Frontal cortex (tissue), 4 donors: ENCODE data around the gene CHST2. TPM values are rescaled to one million over a fixed set of nuclear protein-coding genes. Genes with fewer than 3 reads are reported as not detected.

Experiments
- DNase-seq, 2 donors: peaks; one replicate each; pipeline ENCODE4 v3.0.0; 2012; ENCODE audit warnings: low spot score in 2 of 2
- FAIRE-seq: peaks from 2 replicates; lab custom pipeline; 2012; peaks lifted over from hg19 to GRCh38; lab: Jason Lieb, UNC
- total RNA-seq: library from RNA; depleted of rRNA; stranded (reverse); fragments of >200 nt; gene quantifications from one replicate; pipeline ENCODE4 v1.2.3, GENCODE V29; 2014
- donor health status: control.
- donor health status: control.
- donor health status: control.

Gene CHST2
- total RNA-seq, 1 donor from 2014 or later, result 44.4 TPM

DNA sequence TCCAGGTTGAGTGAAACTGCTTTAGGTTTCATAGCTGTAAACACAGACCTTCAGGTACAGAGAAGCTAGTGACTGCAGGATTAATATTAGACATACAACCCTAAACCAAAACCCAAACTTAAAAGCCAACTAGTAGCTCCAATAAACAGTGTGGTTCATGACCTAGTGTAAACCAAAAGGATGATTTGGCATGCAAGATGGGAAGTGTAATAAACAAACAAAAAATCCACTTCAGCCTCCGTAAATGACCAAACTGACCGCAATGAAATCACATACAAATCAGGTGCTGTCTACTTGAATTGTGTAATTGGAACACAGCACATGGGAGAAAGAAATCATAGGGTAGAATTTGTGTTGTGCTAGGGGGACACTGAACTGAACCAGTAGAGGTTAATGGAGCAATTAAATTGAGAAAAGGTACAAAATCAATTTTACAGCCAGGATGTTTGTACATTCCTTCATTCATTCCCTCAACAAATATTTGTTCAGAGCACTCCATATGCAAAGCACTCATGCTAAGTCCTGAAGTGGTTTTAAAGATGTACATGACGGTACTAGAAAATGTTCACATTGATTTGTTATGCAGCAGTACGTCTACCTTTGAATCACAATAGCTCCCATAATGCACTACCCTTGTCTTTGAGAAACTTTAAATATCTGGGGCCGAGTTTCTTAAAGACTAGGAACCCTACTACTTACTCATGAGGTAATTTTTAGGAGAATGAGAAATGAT lies 21.4 kb upstream of the CHST2 start:
- FAIRE-seq, result no peak
- no peak for DNase-seq

DNA sequence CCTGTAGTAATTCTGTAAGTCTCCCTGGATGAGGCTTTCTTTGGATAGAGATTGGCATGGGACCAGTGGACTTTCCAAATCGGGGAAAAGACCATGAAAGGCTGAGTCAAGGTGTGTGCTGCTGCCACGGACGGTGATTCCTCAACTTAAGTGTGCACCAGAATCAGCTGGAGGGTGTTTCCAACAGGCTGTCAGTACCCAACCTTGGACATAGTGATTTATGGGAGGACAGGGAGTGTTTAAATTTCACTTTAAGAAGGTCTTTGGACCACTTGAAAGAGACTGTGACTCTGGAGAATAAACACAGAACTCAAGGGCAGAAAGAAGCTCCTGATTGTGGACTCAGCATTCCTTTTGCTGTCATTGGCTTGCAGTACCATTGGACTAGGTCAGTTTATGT lies 20.4 kb upstream of the CHST2 start:
- FAIRE-seq, result no peak
- no peak for DNase-seq

DNA sequence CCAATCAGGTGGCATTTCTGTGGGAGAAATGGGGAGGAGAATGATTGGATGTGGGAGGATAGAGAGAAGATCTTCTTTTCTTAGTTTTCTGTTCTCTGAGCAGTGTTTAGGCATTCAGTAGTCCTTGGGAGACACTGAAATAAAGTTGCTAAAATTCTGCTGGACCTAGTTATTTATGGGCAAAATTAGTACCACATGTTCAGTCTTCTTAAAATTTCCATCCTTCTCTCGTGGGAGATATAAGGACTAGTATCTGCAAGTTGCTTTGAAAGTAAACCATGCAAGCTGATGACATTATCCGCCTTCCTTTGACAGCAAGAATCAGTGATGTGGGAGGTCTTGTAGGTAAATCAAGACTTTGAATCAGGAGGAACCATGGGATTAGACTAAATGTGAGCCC lies 19.9 kb upstream of the CHST2 start:
- FAIRE-seq (no peak), DNase-seq (no peak)

DNA sequence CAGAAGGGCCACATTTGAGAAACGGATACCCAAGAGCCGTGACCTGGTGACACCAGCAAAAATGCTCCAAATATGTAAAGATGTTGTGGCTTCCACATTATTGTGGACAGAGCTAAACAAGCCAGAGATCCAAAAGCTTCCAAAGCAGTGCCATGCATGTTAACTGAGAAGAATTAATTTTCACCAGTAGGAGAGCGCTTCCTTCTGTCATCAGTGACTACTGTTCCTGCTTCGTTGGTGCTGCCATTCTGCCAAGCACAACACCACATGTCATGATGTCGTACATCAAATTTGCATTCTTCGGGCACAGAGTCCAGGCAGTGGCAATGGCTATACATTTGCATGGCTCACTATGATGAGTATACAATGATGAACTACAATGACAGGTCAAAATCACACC lies 19.1 kb upstream of the CHST2 start:
- FAIRE-seq, result no peak
- DNase-seq, result no peak

DNA sequence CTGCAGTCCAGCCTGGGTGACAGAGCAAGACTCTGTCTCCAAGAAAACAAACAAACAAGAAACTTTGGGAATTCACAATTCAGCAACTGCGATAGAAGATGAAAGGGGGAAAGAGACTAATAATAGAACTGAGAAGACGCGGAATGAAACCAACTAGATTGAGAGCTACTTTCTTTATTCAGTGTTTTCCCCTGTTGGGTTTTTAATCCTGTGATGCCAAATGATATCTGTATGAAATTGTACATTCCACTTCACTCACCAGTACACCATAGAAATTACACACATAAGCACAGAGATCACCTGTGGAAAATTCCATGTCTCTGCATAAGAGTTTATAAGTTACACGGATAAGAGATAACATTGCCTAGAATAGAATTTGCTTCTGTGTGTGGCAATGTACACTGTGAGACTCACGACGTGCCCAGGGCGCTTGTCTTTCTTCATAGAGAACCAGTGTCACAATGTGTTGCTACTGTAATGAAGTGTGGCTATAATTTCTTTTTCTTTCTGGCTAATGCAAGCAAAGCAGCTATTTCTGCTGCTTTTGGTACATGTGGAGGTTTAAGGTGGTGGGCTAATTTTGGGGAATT lies 17.7 kb upstream of the CHST2 start:
- DNase-seq (no peak), FAIRE-seq (no peak)

DNA sequence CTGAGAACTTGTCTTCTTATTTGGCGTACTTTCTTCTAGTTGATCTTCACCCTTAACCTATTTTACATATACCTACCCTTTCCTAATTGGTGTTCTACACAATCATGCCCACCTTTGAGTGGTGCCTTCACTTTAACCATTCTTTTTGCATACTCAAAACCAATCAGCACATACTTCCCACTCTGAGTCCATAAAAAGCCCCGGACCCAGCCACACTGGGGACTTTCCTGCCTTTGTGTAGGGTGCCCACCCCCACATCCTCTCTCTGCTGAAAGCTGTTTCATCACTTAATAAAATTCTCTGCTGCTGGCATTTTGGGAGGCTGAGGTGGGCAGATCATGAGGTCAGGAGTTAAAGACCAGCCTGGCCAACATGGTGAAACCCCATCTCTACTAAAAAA lies 15.9 kb upstream of the CHST2 start:
- no peak for FAIRE-seq
- no peak for DNase-seq

DNA sequence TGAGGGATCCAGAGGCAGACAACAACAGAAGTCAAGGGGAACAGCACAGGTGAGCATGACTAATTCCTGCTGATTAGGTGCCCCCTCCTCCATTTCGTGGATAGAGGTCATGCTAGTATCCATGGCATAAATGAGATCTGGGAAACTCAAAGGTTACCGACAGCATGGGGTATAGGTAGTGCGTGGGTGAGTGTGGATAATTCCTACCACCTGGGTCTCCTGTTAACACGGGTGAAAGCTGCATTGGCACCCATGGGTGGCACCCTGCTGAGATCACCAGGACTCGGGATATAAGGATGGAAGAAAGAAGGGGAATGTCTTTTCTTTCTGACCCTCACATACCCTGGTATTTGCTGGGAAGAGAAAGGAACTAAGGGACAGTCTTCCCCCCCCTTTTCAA lies 14.4 kb upstream of the CHST2 start:
- DNase-seq (no peak), FAIRE-seq (no peak)

DNA sequence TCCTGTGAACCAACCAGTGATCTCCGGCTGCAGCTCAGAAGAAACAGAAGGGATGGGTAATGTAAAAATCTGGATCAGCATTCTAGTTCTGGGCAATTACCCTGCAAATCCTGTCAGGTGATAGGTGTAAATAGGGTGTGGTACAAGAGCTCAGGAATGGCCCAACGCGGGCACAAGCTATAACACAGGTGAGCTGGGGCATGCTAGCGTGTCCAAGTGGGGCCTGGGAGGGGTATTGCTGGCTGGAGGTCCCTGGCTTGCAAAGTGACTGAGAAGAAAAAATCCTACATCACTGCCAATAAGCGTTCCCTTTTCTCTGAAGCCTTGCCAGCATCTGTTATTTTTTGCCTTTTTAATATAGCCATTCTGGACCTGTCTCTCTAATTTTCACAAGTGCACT lies 9.7 kb upstream of the CHST2 start:
- DNase-seq (no peak), FAIRE-seq (no peak)

DNA sequence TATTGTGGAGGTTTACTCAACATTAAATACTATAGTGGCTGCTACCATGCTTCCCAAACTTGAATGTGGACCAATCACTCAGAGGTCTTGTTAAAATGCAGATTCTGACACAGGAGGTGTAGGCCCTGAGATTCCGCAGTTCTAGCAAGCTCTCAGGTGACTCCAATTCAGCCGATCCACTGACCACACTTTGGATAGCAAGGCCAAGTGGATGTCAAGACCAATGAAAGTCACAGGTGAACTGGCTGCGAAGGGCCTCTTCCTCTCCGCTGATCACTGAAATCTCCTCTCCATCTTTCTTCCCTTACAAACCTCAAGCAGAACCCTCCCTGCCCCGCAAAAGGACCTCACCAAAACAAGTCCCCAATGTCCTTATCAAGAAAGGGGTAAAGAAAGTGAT lies 9.2 kb upstream of the CHST2 start:
- FAIRE-seq (no peak), DNase-seq (no peak)

DNA sequence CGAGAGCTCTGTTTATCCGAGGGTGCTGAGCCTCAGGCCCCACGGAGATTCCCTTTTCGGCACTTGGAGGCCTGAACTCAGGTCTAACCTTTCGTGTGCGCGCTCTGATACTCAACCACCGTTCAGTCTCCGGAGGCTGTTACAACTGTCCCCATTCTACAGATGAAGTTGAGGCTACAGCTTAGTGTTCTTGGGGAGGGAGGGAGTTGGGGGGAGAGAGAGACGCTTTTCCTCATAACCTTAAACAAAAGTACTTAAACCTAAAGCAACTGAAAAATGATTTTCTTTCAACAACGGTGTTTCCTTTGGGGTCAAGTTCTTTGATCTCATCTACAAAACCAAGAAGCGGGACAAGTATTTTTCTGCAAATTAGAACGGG lies 952 bp upstream of the CHST2 start:
- no peak for FAIRE-seq
- DNase-seq, result no peak

DNA sequence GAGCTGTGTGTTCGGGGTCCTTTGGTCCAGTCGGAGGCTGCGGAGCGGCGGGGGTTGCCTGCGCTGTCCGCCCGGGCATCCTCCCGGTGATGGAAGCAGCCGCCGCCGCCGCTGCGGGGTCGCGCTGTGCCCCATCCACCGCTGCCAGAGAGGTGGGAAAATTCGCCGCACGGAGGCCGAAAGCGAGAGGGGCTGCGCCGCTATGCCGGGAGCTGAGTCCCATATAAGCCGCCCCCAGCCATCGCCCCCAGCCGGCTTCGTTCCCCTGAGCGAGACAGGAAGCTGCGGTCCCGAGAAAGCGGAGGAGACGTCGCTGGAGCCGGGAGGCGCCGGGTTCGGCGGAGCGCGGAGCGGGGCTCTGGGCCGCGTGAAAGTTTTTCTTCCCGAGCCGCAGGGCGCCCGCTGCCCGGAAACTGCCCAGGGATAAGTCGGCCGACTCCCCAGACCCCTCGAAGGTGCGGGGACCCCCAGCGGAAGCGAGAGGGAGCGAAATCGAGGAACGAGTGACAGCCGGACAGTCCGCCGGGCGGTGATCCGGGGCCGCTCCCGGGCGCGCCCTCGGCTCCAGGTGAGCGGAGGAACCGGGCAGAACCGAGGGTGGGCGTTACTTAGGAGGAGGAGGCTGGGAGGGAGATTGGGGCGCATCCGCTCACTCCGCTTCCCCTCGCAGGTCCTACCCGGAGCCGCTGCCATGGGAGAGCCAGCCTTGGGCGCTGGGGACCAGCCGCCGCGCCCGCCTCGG lies 574 bp downstream of the CHST2 start:
- FAIRE-seq (no peak), DNase-seq (peak; percentile 29 to 40)

DNA sequence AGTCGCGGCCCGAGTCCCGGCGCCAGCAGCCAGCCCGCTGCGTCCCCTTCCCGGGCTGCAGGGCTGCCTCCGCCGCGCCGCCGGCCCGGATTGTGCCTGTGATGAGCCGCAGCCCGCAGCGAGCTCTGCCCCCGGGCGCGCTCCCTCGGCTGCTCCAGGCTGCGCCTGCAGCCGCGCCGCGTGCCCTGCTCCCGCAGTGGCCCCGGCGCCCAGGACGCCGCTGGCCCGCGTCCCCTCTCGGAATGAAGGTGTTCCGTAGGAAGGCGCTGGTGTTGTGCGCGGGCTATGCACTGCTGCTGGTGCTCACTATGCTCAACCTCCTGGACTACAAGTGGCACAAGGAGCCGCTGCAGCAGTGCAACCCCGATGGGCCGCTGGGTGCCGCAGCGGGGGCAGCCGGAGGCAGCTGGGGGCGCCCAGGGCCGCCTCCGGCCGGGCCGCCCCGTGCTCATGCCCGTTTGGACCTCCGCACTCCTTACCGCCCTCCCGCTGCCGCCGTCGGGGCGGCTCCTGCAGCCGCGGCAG lies 1.2 kb downstream of the CHST2 start:
- FAIRE-seq, result no peak

DNA sequence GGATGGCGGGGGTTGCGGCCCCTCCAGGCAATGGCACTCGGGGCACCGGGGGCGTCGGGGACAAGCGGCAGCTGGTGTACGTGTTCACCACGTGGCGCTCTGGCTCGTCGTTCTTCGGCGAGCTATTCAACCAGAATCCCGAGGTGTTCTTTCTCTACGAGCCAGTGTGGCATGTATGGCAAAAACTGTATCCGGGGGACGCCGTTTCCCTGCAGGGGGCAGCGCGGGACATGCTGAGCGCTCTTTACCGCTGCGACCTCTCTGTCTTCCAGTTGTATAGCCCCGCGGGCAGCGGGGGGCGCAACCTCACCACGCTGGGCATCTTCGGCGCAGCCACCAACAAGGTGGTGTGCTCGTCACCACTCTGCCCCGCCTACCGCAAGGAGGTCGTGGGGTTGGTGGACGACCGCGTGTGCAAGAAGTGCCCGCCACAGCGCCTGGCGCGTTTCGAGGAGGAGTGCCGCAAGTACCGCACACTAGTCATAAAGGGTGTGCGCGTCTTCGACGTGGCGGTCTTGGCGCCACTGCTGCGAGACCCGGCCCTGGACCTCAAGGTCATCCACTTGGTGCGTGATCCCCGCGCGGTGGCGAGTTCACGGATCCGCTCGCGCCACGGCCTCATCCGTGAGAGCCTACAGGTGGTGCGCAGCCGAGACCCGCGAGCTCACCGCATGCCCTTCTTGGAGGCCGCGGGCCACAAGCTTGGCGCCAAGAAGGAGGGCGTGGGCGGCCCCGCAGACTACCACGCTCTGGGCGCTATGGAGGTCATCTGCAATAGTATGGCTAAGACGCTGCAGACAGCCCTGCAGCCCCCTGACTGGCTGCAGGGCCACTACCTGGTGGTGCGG lies 1.9 kb downstream of the CHST2 start:
- DNase-seq (peak; percentile 46 to 50), FAIRE-seq (no peak)

More for the DNA sequence above, 1.2 kb downstream of the CHST2 start:
- DNase-seq, result peak in 1 of 2 donors; percentile 55

DNA sequence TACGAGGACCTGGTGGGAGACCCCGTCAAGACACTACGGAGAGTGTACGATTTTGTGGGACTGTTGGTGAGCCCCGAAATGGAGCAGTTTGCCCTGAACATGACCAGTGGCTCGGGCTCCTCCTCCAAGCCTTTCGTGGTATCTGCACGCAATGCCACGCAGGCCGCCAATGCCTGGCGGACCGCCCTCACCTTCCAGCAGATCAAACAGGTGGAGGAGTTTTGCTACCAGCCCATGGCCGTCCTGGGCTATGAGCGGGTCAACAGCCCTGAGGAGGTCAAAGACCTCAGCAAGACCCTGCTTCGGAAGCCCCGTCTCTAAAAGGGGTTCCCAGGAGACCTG lies 2.5 kb downstream of the CHST2 start:
- DNase-seq (no peak), FAIRE-seq (no peak)

DNA sequence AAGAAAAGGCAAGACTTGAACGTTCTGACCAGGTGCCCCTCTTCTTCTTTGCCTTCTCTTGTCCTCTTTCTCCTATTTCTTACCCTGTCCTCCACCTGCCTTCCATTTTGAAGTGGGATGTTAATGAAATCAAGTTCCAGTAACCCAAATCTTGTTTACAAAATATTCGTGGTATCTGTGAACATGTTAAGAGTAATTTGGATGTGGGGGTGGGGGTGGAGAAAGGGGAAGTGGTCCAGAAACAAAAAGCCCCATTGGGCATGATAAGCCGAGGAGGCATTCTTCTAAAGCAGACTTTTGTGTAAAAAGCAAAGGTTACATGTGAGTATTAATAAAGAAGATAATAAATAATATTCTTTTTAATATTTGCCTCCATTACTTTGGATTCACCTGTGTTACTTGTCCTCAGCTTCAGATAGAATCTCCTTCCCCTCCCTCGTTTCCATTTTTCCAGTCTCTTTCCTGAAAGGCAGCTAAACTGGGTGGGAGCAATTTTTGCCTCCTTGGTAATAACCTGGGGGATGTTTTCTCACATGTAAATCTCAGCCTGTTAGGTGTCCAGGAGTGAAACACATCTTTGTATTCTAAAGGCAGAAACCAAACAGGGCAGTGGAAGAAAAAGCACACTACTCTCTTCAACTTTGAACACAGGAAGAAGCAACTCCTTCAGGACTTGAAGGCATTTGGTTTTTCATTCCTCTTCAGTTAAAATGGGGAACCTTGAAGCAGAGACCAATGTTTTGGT lies 3.2 kb downstream of the CHST2 start:
- FAIRE-seq (no peak), DNase-seq (no peak)

DNA sequence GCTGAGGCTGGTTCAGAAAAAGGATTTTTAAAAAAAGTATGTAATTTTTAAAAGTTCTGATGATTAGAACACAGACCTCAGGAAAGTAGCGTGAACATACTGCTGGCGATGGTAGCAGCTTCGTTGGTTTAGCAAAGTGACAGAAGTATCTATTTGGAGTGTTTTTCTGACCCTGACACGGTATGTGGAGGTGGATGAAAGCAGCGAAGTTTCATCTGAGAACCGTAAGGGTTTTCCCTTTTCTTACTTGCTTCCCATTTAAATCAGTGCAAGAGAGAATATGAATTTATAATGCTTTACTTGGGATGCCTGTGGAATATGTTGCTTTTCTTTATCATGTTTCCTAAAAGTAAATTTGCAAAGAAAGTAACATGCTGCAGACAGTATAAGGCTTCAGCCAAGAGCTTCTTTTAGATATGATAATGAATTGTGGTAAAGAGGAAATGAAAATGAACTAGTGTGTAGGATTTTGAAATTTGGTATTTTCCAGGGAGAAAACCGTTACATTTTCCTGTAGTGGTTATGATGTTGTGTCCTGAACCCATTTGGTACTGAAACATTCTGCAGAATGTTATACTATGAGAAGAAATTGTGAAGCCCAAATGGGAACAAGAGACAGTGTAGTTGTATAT lies 3.9 kb downstream of the CHST2 start:
- FAIRE-seq, result no peak
- DNase-seq, result no peak

DNA sequence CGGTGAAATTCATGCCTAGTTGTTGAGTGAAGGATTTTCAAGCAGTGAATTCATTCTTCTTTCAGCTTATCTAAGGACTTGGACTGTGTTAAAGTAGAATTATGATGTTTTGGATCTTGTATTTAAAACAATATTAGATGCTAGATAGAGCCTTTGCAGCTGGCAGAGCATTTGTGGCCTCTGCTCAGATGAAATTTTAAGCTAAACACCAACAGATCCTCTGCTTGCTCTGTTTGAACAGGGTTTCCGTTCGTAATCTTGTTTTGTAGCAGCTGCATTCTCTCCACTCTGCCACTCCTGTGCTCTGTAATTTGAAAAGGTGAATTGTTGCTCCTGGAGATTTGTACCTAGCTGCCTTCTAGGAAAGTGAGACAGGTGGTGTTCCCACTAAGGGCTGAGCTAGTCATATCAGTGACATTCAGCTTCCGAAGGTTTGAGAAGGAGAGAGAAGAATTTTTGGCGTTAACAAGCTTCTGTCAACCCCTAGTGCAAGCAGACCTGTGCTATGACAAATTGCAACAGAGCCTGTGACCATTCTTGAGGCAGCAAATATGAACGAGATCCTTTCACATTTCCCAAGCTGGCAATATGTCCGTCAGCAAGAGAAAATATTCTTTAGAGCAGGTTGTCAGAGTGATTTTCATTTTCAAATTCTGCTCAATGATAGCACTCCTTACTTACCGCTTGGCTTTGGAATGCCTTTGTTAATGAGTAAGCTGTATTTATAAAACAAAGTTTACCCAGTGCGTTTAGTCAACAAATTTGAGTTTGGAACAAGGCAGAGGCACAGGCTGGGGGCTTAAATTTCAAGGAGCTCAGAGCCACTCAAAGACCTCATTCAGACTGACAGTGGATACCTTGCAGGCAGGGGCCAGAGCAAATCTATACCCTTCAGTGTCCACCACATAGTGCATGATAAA lies 5.3 kb downstream of the CHST2 start:
- FAIRE-seq (no peak), DNase-seq (no peak)

DNA sequence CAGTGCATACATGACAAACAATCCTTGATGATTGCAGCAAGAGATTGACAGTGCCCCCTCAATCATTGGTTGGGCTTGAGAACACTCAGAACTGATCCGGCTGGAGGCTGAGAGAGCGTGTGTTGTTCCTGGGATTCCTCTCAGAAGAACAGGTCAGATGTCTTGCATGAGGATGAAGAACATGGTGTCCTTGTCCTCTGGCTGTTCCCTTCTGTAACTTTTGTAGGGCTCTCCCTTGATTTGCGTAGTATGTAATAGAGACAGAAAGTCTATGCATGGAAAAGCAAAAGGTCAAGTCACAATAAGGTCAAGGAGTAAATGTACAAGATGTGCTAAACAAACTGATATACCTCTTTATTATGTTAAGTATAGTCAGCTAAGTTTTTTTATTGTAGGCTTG lies 8.2 kb downstream of the CHST2 start:
- FAIRE-seq (no peak), DNase-seq (no peak)
